Astrocyte (in vitro differentiated cells and primary cell): Measurements from ENCODE around the gene C5.

ENCODE experiments used
- EZH2 ChIP-seq: IDR thresholded peaks from 2 replicates; pipeline ENCODE4 v1.6.1; 2012; ENCODE audit warnings: mild to moderate bottlenecking, low read length, inconsistent platforms; ENCODE audit not compliant: insufficient read depth
- TF ChIP-seq, protein P1 (sequence below): IDR thresholded peaks from 2 replicates; pipeline ENCODE4 v1.5.1; 2011; ENCODE audit warnings: low read depth, mild to moderate bottlenecking, inconsistent platforms, low read length, moderate library complexity; ENCODE audit not compliant: insufficient read depth

GRCh38 chr9:120920806-120921178 lies 129.3 kb downstream of the C5 start:
- TF ChIP-seq, protein P1, sequence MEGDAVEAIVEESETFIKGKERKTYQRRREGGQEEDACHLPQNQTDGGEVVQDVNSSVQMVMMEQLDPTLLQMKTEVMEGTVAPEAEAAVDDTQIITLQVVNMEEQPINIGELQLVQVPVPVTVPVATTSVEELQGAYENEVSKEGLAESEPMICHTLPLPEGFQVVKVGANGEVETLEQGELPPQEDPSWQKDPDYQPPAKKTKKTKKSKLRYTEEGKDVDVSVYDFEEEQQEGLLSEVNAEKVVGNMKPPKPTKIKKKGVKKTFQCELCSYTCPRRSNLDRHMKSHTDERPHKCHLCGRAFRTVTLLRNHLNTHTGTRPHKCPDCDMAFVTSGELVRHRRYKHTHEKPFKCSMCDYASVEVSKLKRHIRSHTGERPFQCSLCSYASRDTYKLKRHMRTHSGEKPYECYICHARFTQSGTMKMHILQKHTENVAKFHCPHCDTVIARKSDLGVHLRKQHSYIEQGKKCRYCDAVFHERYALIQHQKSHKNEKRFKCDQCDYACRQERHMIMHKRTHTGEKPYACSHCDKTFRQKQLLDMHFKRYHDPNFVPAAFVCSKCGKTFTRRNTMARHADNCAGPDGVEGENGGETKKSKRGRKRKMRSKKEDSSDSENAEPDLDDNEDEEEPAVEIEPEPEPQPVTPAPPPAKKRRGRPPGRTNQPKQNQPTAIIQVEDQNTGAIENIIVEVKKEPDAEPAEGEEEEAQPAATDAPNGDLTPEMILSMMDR: no peak
- no peak for TF ChIP-seq EZH2
